Measurements from ENCODE around the gene WNT9A.
A peak's percentile ranks its signal among the peaks of the same experiment; 100 is the strongest.
"Not testable (repeated sequence)": the region's sequence is repeated elsewhere in the genome, so short reads cannot be mapped to it uniquely, and the experiment has no call there.

Gene WNT9A

GRCh38 chr1:227909923-227910328 lies 37.8 kb downstream of the WNT9A start:
- CTCF ChIA-PET; H3K4me1 ChIP-seq (ENCODE audit: control insufficient read depth, insufficient read depth, low read length); H3K9me3 ChIP-seq (ENCODE audit: control insufficient read depth, insufficient read depth, low read depth, low read length); H3K4me3 ChIP-seq (ENCODE audit: low read depth, low read length); POLR2A ChIA-PET; H3K36me3 ChIP-seq (ENCODE audit: control insufficient read depth in 2 of 2, insufficient read depth in 1 of 2, low read length in 2 of 2); H3K27ac ChIP-seq (ENCODE audit: extremely low read depth, low read depth, low read length): not testable (repeated sequence)
- TF ChIP-seq ZNF341 (tag by site-specific recombination; IDR thresholded peaks at IDR 0.05; ENCODE audit: low read depth), result peak; percentile 50
- peak; percentile 72 for TF ChIP-seq EGR2 (tag by site-specific recombination; IDR thresholded peaks at IDR 0.05; ENCODE audit: low read depth)
- peak; percentile 67 for TF ChIP-seq ZFHX2 (tag by site-specific recombination; conservative IDR thresholded peaks at IDR 0.05)
- TF ChIP-seq ZBTB17 (tag by site-specific recombination; IDR thresholded peaks at IDR 0.05), result peak; percentile 20; the same call in 1 of the 2 replicates
- TF ChIP-seq KLF1 (tag by site-specific recombination; IDR thresholded peaks at IDR 0.05), result peak; percentile 97
- peak; percentile 78 for TF ChIP-seq WT1 (tag by site-specific recombination; IDR thresholded peaks at IDR 0.05)
- TF ChIP-seq ZNF366 (tag by site-specific recombination; conservative IDR thresholded peaks at IDR 0.05), result peak; percentile 9
- peak; percentile 41; the same call in 1 of the 2 replicates for TF ChIP-seq SP3 (tag by site-specific recombination; IDR thresholded peaks at IDR 0.05)
- peak; percentile 52; the same call in 1 of the 2 replicates for TF ChIP-seq KLF17 (tag by site-specific recombination; IDR thresholded peaks at IDR 0.05)

- Histone ChIP-seq H3K36me3 (ENCODE audit: control insufficient read depth in 2 of 2, insufficient read depth in 1 of 2, low read length in 2 of 2) (no peaks in the 10 kb centered on the region), H3K27ac (ENCODE audit: extremely low read depth, low read depth, low read length) (no peak overlapping the region), H3K4me3 (ENCODE audit: low read depth, low read length) (no peak overlapping the region), H3K9me3 (ENCODE audit: control insufficient read depth, insufficient read depth, low read depth, low read length) (no peaks in the 10 kb centered on the region; the same call in 1 of the 2 replicates), H3K4me1 (ENCODE audit: control insufficient read depth, insufficient read depth, low read length) (no peaks in the 10 kb centered on the region)
- POLR2A ChIA-PET, result no interaction called here
- TF ChIP-seq ZNF660 (tag by site-specific recombination; IDR thresholded peaks at IDR 0.05) (no peak), ZNF791 (tag by site-specific recombination; IDR thresholded peaks at IDR 0.05) (no peak), ZNF366 (tag by site-specific recombination; conservative IDR thresholded peaks at IDR 0.05) (peak; percentile 90)
- CTCF ChIA-PET, result no interaction called here
Observed at GRCh38 chr1:227909188-227909587, 38.5 kb downstream of the WNT9A start.

- Histone ChIP-seq H3K4me1 (ENCODE audit: control insufficient read depth, insufficient read depth, low read length) (no peaks in the 10 kb centered on the region), H3K4me3 (ENCODE audit: low read depth, low read length) (no peak overlapping the region), H3K27ac (ENCODE audit: extremely low read depth, low read depth, low read length) (no peak overlapping the region), H3K36me3 (ENCODE audit: control insufficient read depth in 2 of 2, insufficient read depth in 1 of 2, low read length in 2 of 2) (no peaks in the 10 kb centered on the region), H3K9me3 (ENCODE audit: control insufficient read depth, insufficient read depth, low read depth, low read length) (no peaks in the 10 kb centered on the region; the same call in 1 of the 2 replicates)
- POLR2A ChIA-PET, result no interaction called here
- CTCF ChIA-PET, result interaction anchor here (0.5 kb wide), 1 partner anchor 178 kb away, joined by 3 read pairs; no protein-coding TSS in a partner anchor
- no peak for TF ChIP-seq ZBTB21 (tag by site-specific recombination; IDR thresholded peaks at IDR 0.05)
- TF ChIP-seq BCL11A (tag by site-specific recombination; IDR thresholded peaks at IDR 0.05; ENCODE audit: low read depth), result no peak
- no peak for TF ChIP-seq ZNF146 (tag by site-specific recombination; IDR thresholded peaks at IDR 0.05)
- TF ChIP-seq GLI4 (tag by site-specific recombination; IDR thresholded peaks at IDR 0.05), result no peak
- no peak for TF ChIP-seq YY1 (tag by site-specific recombination; IDR thresholded peaks at IDR 0.05)
- no peak for TF ChIP-seq IKZF3 (tag by site-specific recombination; IDR thresholded peaks at IDR 0.05)
- TF ChIP-seq ZNF2 (tag by site-specific recombination; IDR thresholded peaks at IDR 0.05), result no peak
- TF ChIP-seq ZNF169 (tag by site-specific recombination; IDR thresholded peaks at IDR 0.05), result no peak
- no peak for TF ChIP-seq ZNF24 (tag by site-specific recombination; IDR thresholded peaks at IDR 0.05)
- TF ChIP-seq ZNF324 (tag by site-specific recombination; IDR thresholded peaks at IDR 0.05), result no peak
- no peak for TF ChIP-seq ZNF600 (tag by site-specific recombination; IDR thresholded peaks at IDR 0.05)
- no peak for TF ChIP-seq ZNF658 (tag by site-specific recombination; IDR thresholded peaks at IDR 0.05)
- TF ChIP-seq PBX3 (CRISPR knock-in tag; IDR thresholded peaks at IDR 0.05), result no peak
- no peak for TF ChIP-seq ZNF555 (tag by site-specific recombination; conservative IDR thresholded peaks at IDR 0.05)
Observed at GRCh38 chr1:227908359-227908758, 39.4 kb downstream of the WNT9A start.

Data from HEK293 (cell line).